ENCODE data around the gene STAG3. TPM values are rescaled to one million over a fixed set of nuclear protein-coding genes. Genes with fewer than 3 reads are reported as not detected.
"Not testable (repeated sequence)": the region's sequence is repeated elsewhere in the genome, so short reads cannot be mapped to it uniquely, and the experiment has no call there.

STAG3 gene
- polyA plus RNA-seq, 1 donor = 15.6 TPM

DNA sequence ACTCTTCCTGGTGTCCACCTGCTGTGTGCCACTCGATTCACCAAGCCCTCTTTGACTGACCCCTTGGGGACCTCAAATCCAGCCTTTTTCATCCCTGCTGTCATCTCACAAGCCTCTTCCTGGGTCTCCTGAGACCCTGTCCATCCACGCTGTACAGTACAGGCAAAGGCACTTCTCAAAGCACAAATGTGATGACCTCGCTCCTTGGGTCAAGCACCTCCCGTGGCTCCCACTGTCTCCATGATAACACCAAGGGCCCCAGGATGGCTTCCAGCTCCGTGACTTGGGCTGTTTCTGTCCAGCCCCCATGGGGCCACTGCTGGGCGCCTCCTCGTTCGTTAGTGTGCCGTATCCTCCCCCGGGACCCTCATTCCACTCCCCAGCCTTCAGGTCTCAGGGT, 70.8 kb downstream of the STAG3 start:
- Histone ChIP-seq H3K27ac (ENCODE audit: low read length) (no peak overlapping the region), H3K4me1 (ENCODE audit: control insufficient read depth, insufficient read depth, low read length) (peaks cover 4% of the 10 kb centered on the region), H3K9me3 (ENCODE audit: control insufficient read depth, low read depth, low read length) (no peaks in the 10 kb centered on the region), H3K36me3 (ENCODE audit: control insufficient read depth, insufficient read depth, low read length) (no peaks in the 10 kb centered on the region), H3K27me3 (ENCODE audit: control insufficient read depth, insufficient read depth, low read length) (no peaks in the 10 kb centered on the region), H3K4me3 (ENCODE audit: low read length) (no peak overlapping the region)
- no peak for DNase-seq
- 60% methylated on average over 1 of the region's 10 CpGs for WGBS (ENCODE audit: insufficient coverage, low lambda C conversion rate)

DNA sequence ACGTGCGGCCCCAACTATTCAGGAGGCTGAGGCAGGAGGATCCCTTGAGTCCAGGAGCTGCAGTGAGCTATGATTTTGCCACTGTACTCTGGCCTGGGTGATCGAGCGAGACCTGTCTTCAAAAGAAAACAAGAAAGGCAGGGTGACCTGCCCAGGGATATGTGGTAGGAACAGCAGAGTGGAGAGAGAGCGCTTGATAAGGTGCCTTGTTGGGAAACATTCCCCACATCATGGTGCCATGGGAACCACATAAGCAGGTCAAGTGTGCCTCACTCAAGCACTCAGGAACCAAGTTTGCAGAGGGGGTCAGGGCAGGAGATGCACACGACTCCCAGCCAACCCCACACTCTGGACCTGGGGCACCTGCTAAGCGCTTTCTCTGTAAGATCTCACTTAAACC, 79.3 kb downstream of the STAG3 start:
- H3K4me3 ChIP-seq (ENCODE audit: low read length) = no peak overlapping the region
- no peaks in the 10 kb centered on the region for H3K9me3 ChIP-seq (ENCODE audit: control insufficient read depth, low read depth, low read length)
- WGBS (ENCODE audit: insufficient coverage, low lambda C conversion rate) = no CpG with 5 or more reads among the region's 7 CpGs

DNA sequence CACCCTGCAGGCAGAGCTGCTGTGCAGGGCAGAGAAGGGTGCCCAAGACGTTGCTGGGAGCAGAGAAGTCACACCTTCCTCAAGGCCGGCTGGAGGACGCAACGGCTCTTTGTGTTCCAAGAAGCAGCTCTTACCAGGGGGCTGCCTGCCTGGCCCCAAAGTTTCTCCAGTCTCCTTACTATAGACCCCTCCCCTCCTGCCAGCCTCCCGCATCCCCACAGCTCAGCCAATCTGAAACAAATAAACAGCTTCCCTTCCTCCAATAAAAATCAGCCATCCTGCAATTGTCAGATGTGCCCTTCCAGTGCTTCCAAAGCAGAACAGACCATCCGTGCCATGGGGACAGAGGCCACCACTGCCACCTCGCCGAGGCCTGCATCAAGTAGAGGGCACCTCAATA, 82.3 kb downstream of the STAG3 start:
- not testable (repeated sequence) for H3K36me3 ChIP-seq (ENCODE audit: control insufficient read depth, insufficient read depth, low read length); DNase-seq; H3K4me3 ChIP-seq (ENCODE audit: low read length); H3K27ac ChIP-seq (ENCODE audit: low read length); H3K4me1 ChIP-seq (ENCODE audit: control insufficient read depth, insufficient read depth, low read length); H3K9me3 ChIP-seq (ENCODE audit: control insufficient read depth, low read depth, low read length); H3K27me3 ChIP-seq (ENCODE audit: control insufficient read depth, insufficient read depth, low read length)
- WGBS (ENCODE audit: insufficient coverage, low lambda C conversion rate) = no CpG with 5 or more reads among the region's 8 CpGs

More for the DNA sequence above, 79.3 kb downstream of the STAG3 start:
- Histone ChIP-seq H3K36me3 (ENCODE audit: control insufficient read depth, insufficient read depth, low read length) (no peaks in the 10 kb centered on the region), H3K27me3 (ENCODE audit: control insufficient read depth, insufficient read depth, low read length) (no peaks in the 10 kb centered on the region), H3K4me1 (ENCODE audit: control insufficient read depth, insufficient read depth, low read length) (no peaks in the 10 kb centered on the region), H3K27ac (ENCODE audit: low read length) (no peak overlapping the region)
- DNase-seq = no peak

DNA sequence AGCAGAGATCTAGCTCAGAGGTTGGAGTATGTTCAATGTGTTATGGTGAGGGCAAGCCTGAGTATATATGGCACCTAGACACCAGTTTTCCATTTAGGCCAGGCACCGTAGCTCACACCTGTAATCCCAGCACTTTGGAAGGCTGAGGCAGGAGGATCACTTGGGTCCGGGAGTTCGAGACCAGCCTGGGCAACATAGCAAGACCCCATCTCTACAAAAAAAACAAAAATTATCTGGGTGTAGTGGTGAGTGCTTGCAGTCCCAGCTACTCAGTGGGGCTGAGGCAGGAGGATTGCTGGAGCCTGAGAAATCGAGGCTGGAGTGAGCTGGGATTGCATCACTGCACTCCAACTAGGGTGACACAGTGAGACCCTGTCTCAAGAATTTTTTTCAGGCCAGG, 85.2 kb downstream of the STAG3 start:
- H3K36me3 ChIP-seq (ENCODE audit: control insufficient read depth, insufficient read depth, low read length); H3K27ac ChIP-seq (ENCODE audit: low read length); H3K4me1 ChIP-seq (ENCODE audit: control insufficient read depth, insufficient read depth, low read length); H3K4me3 ChIP-seq (ENCODE audit: low read length); H3K27me3 ChIP-seq (ENCODE audit: control insufficient read depth, insufficient read depth, low read length); H3K9me3 ChIP-seq (ENCODE audit: control insufficient read depth, low read depth, low read length); DNase-seq: not testable (repeated sequence)
- no CpG with 5 or more reads among the region's 4 CpGs for WGBS (ENCODE audit: insufficient coverage, low lambda C conversion rate)

Other genes with a start within 250 kb of the STAG3 start
- 0.54 TPM for gene GJC3, start 248.3 kb upstream of the STAG3 start, polyA plus RNA-seq
- 13.9 TPM for gene AZGP1, start 201.9 kb upstream of the STAG3 start, polyA plus RNA-seq
- 45.6 TPM for gene ZKSCAN1, start 162.3 kb upstream of the STAG3 start, polyA plus RNA-seq
- 13.6 TPM for gene ZSCAN21, start 128.1 kb upstream of the STAG3 start, polyA plus RNA-seq
- 50.4 TPM for gene ZNF3, start 96.2 kb upstream of the STAG3 start, polyA plus RNA-seq
- gene COPS6, start 88.9 kb upstream of the STAG3 start, polyA plus RNA-seq = 94.0 TPM
- 93.8 TPM for gene MCM7, start 76.5 kb upstream of the STAG3 start, polyA plus RNA-seq
- 18.2 TPM for gene AP4M1, start 76.3 kb upstream of the STAG3 start, polyA plus RNA-seq
- gene TAF6, start 58.6 kb upstream of the STAG3 start, polyA plus RNA-seq = 36.1 TPM
- gene CNPY4, start 58.3 kb upstream of the STAG3 start, polyA plus RNA-seq = 20.1 TPM
- gene MBLAC1, start 51.0 kb upstream of the STAG3 start, polyA plus RNA-seq = 2.8 TPM
- gene LAMTOR4, start 29.0 kb upstream of the STAG3 start, polyA plus RNA-seq = 133 TPM
- gene TRAPPC14, start 19.2 kb upstream of the STAG3 start, polyA plus RNA-seq = 23.8 TPM
- gene GAL3ST4, start 9.3 kb upstream of the STAG3 start, polyA plus RNA-seq = 4.2 TPM
- 3.9 TPM for gene GPC2, start 537 bp upstream of the STAG3 start, polyA plus RNA-seq
- 1.5 TPM for gene PVRIG, start 42.0 kb downstream of the STAG3 start, polyA plus RNA-seq
- 3.5 TPM for gene SPDYE3, start 129.8 kb downstream of the STAG3 start, polyA plus RNA-seq
- 64.8 TPM for gene PILRB, start 180.2 kb downstream of the STAG3 start, polyA plus RNA-seq
- gene PILRA, start 195.6 kb downstream of the STAG3 start, polyA plus RNA-seq = 5.8 TPM